Stomach (tissue), 4 donors: ENCODE results near the gene TEKTIP1.

Experiments
- CTCF ChIP-seq, 7 experiments: fragments of 450-650 bp in 4 of 7; fragments of 200-600 bp in 3 of 7; sonication (generic) in 3 of 7; IDR thresholded peaks; one replicate each; pipeline ENCODE4 v1.5.1; 2016 to 2019; ENCODE audit warnings: antibody characterized with exemption in 7 of 7, control low read depth in 2 of 7, mild to moderate bottlenecking in 1 of 7
- POLR2A ChIP-seq, 4 donors: fragments of 450-650 bp; IDR thresholded peaks; one replicate each; pipeline ENCODE4 v1.6.1; 2016; ENCODE audit warnings: antibody characterized with exemption in 4 of 4, control low read depth in 2 of 4, mild to moderate bottlenecking in 1 of 4, moderate library complexity in 1 of 4

- TF ChIP-seq CTCF (IDR thresholded peaks at IDR 0.05) (no peak), POLR2A (IDR thresholded peaks at IDR 0.05) (no peak)
Measured at GRCh38 chr19:3514930-3515329, 24.0 kb upstream of the TEKTIP1 start.
